ENCODE results near the gene BMP8B. TPM values are rescaled to one million over a fixed set of nuclear protein-coding genes. Genes with fewer than 3 reads are reported as not detected.
"Not testable (repeated sequence)": the region's sequence is repeated elsewhere in the genome, so short reads cannot be mapped to it uniquely, and the experiment has no call there.

Gene BMP8B
- total RNA-seq, 1 donor from 2014 or later = 1.0 TPM

DNA sequence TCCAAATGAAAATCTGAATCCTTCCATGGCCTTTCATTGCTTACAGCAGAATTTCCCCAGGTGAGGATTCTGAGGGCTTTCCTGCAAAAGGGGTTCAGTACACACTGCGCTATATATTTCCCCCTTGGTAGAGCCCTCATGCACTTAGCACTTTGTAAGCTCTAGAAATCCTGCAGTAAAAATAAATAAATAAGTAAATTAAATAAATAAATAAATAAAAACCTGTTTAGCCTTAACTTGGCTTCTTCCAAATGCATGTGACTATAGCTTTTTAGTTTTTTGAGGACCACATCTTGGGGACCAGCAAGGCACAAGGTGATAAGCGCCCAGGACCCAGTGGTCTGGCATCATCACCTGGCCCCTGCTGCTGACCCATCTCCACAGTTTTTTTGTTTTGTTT, 3.2 kb upstream of the BMP8B start:
- Histone ChIP-seq H3K9me3 (ENCODE audit: control insufficient read depth in 3 of 3, low read length in 3 of 3) (no peaks in the 10 kb centered on the region), H3K4me3 (ENCODE audit: low read length in 3 of 3) (no peak overlapping the region), H3K27me3 (ENCODE audit: control insufficient read depth in 3 of 3, insufficient read depth in 3 of 3, low read length in 3 of 3) (peaks cover 15 to 29% (median 17%) of the 10 kb centered on the region in 3 donors), H3K4me1 (ENCODE audit: control insufficient read depth in 3 of 3, insufficient read depth in 3 of 3, low read length in 3 of 3) (peaks cover 0 to 4% (median 0%) of the 10 kb centered on the region in 3 donors), H3K9ac (ENCODE audit: low read depth in 1 of 3, low read length in 3 of 3) (no peak overlapping the region), H3K36me3 (ENCODE audit: control insufficient read depth in 3 of 3, insufficient read depth in 3 of 3, low read length in 3 of 3) (no peaks in the 10 kb centered on the region), H3K27ac (ENCODE audit: low read depth, low read length) (no peak overlapping the region)

DNA sequence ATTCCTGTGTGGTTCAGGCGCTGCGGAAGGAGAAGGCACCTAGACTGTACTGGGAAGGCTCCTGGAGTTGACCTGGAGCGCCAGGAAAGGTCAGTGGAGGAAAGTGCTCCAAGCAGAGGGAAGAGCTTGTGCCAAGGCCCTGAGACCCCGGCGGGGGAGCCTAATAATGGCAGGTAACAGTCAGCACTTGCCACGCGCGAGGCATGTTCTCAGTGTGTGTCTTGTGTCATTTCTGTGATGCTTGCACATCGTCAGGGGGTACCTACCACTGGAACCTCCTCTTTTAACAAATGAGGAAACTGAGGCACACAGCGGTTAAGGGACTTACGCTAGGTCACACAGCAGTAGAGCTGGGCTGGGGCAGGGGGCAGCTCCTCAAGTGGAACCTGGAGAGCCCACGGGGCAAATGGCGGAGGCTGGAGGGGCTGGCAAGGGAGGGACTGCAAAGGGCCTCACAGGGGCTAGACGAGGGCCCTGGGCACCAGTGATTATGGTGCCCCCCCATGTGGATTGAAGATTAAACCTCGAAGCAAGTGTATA, 976 bp upstream of the BMP8B start:
- peaks cover 0 to 4% (median 0%) of the 10 kb centered on the region in 3 donors for H3K4me1 ChIP-seq (ENCODE audit: control insufficient read depth in 3 of 3, insufficient read depth in 3 of 3, low read length in 3 of 3)
- H3K9me3 ChIP-seq (ENCODE audit: control insufficient read depth in 3 of 3, low read length in 3 of 3) = no peaks in the 10 kb centered on the region
- no peak overlapping the region for H3K27ac ChIP-seq (ENCODE audit: low read depth, low read length)
- H3K4me3 ChIP-seq (ENCODE audit: low read length in 3 of 3) = peak overlapping the region in 1 of 3 donors; percentile 49
- H3K36me3 ChIP-seq (ENCODE audit: control insufficient read depth in 3 of 3, insufficient read depth in 3 of 3, low read length in 3 of 3) = no peaks in the 10 kb centered on the region
- H3K9ac ChIP-seq (ENCODE audit: low read depth in 1 of 3, low read length in 3 of 3) = no peak overlapping the region
- H3K27me3 ChIP-seq (ENCODE audit: control insufficient read depth in 3 of 3, insufficient read depth in 3 of 3, low read length in 3 of 3) = peaks cover 17 to 29% (median 19%) of the 10 kb centered on the region in 3 donors

DNA sequence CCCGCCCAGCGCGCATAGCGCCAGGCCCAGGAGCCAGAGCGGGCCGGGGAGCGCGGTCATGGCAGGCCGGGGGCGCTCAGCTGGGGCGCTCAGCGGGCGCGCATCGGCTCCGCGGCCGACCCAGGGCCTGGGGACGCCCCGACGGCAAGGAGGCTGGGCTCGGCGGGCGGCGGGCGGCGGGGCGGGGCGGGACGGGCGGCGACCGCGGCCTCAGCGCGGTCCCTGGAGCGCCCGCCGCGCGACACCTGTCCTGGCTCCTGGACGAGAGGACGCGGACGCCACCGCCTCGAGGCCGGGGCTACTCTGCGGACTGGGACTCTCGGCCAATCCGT, 273 bp downstream of the BMP8B start:
- Histone ChIP-seq H3K36me3 (ENCODE audit: control insufficient read depth in 3 of 3, insufficient read depth in 3 of 3, low read length in 3 of 3) (no peaks in the 10 kb centered on the region), H3K4me3 (ENCODE audit: low read length in 3 of 3) (peak overlapping the region in 1 of 3 donors; percentile 46), H3K4me1 (ENCODE audit: control insufficient read depth in 3 of 3, insufficient read depth in 3 of 3, low read length in 3 of 3) (peaks cover 0 to 4% (median 0%) of the 10 kb centered on the region in 3 donors), H3K27ac (ENCODE audit: low read depth, low read length) (no peak overlapping the region), H3K9ac (ENCODE audit: low read depth in 1 of 3, low read length in 3 of 3) (no peak overlapping the region), H3K27me3 (ENCODE audit: control insufficient read depth in 3 of 3, insufficient read depth in 3 of 3, low read length in 3 of 3) (peaks cover 17 to 27% (median 19%) of the 10 kb centered on the region in 3 donors), H3K9me3 (ENCODE audit: control insufficient read depth in 3 of 3, low read length in 3 of 3) (no peaks in the 10 kb centered on the region)

GRCh38 chr1:39787964-39788363, 701 bp downstream of the BMP8B start:
- not testable (repeated sequence) for H3K4me3 ChIP-seq (ENCODE audit: low read length in 3 of 3); H3K9ac ChIP-seq (ENCODE audit: low read depth in 1 of 3, low read length in 3 of 3); H3K9me3 ChIP-seq (ENCODE audit: control insufficient read depth in 3 of 3, low read length in 3 of 3); H3K36me3 ChIP-seq (ENCODE audit: control insufficient read depth in 3 of 3, insufficient read depth in 3 of 3, low read length in 3 of 3); H3K27ac ChIP-seq (ENCODE audit: low read depth, low read length); H3K4me1 ChIP-seq (ENCODE audit: control insufficient read depth in 3 of 3, insufficient read depth in 3 of 3, low read length in 3 of 3)
- peaks cover 17 to 27% (median 19%) of the 10 kb centered on the region in 3 donors for H3K27me3 ChIP-seq (ENCODE audit: control insufficient read depth in 3 of 3, insufficient read depth in 3 of 3, low read length in 3 of 3)

- H3K27ac ChIP-seq (ENCODE audit: low read depth, low read length) = no peak overlapping the region
- no peak overlapping the region for H3K9ac ChIP-seq (ENCODE audit: low read depth in 1 of 3, low read length in 3 of 3)
- peaks cover 0 to 4% (median 0%) of the 10 kb centered on the region in 3 donors for H3K4me1 ChIP-seq (ENCODE audit: control insufficient read depth in 3 of 3, insufficient read depth in 3 of 3, low read length in 3 of 3)
- no peaks in the 10 kb centered on the region for H3K36me3 ChIP-seq (ENCODE audit: control insufficient read depth in 3 of 3, insufficient read depth in 3 of 3, low read length in 3 of 3)
- H3K9me3 ChIP-seq (ENCODE audit: control insufficient read depth in 3 of 3, low read length in 3 of 3) = no peaks in the 10 kb centered on the region
- no peak overlapping the region for H3K4me3 ChIP-seq (ENCODE audit: low read length in 3 of 3)
- H3K27me3 ChIP-seq (ENCODE audit: control insufficient read depth in 3 of 3, insufficient read depth in 3 of 3, low read length in 3 of 3) = peaks cover 17 to 25% (median 19%) of the 10 kb centered on the region in 3 donors
Observed at GRCh38 chr1:39787468-39787867, 1.2 kb downstream of the BMP8B start.

- not testable (repeated sequence) for H3K36me3 ChIP-seq (ENCODE audit: control insufficient read depth in 3 of 3, insufficient read depth in 3 of 3, low read length in 3 of 3); H3K27ac ChIP-seq (ENCODE audit: low read depth, low read length); H3K4me3 ChIP-seq (ENCODE audit: low read length in 3 of 3); H3K9me3 ChIP-seq (ENCODE audit: control insufficient read depth in 3 of 3, low read length in 3 of 3); H3K9ac ChIP-seq (ENCODE audit: low read depth in 1 of 3, low read length in 3 of 3); H3K4me1 ChIP-seq (ENCODE audit: control insufficient read depth in 3 of 3, insufficient read depth in 3 of 3, low read length in 3 of 3)
- H3K27me3 ChIP-seq (ENCODE audit: control insufficient read depth in 3 of 3, insufficient read depth in 3 of 3, low read length in 3 of 3) = peaks cover 17 to 25% (median 19%) of the 10 kb centered on the region in 3 donors
Observed at GRCh38 chr1:39787108-39787375, 1.6 kb downstream of the BMP8B start.

- not testable (repeated sequence) for H3K4me1 ChIP-seq (ENCODE audit: control insufficient read depth in 3 of 3, insufficient read depth in 3 of 3, low read length in 3 of 3); H3K4me3 ChIP-seq (ENCODE audit: low read length in 3 of 3); H3K27ac ChIP-seq (ENCODE audit: low read depth, low read length); H3K9me3 ChIP-seq (ENCODE audit: control insufficient read depth in 3 of 3, low read length in 3 of 3); H3K9ac ChIP-seq (ENCODE audit: low read depth in 1 of 3, low read length in 3 of 3); H3K36me3 ChIP-seq (ENCODE audit: control insufficient read depth in 3 of 3, insufficient read depth in 3 of 3, low read length in 3 of 3)
- H3K27me3 ChIP-seq (ENCODE audit: control insufficient read depth in 3 of 3, insufficient read depth in 3 of 3, low read length in 3 of 3) = peaks cover 17 to 25% (median 19%) of the 10 kb centered on the region in 3 donors
Observed at GRCh38 chr1:39786303-39787107, 2.2 kb downstream of the BMP8B start.

- not testable (repeated sequence) for H3K4me1 ChIP-seq (ENCODE audit: control insufficient read depth in 3 of 3, insufficient read depth in 3 of 3, low read length in 3 of 3); H3K4me3 ChIP-seq (ENCODE audit: low read length in 3 of 3); H3K36me3 ChIP-seq (ENCODE audit: control insufficient read depth in 3 of 3, insufficient read depth in 3 of 3, low read length in 3 of 3); H3K9ac ChIP-seq (ENCODE audit: low read depth in 1 of 3, low read length in 3 of 3); H3K27ac ChIP-seq (ENCODE audit: low read depth, low read length); H3K9me3 ChIP-seq (ENCODE audit: control insufficient read depth in 3 of 3, low read length in 3 of 3)
- H3K27me3 ChIP-seq (ENCODE audit: control insufficient read depth in 3 of 3, insufficient read depth in 3 of 3, low read length in 3 of 3) = peaks cover 8 to 10% (median 10%) of the 10 kb centered on the region in 3 donors
Observed at GRCh38 chr1:39782685-39783084, 6.0 kb downstream of the BMP8B start.

DNA sequence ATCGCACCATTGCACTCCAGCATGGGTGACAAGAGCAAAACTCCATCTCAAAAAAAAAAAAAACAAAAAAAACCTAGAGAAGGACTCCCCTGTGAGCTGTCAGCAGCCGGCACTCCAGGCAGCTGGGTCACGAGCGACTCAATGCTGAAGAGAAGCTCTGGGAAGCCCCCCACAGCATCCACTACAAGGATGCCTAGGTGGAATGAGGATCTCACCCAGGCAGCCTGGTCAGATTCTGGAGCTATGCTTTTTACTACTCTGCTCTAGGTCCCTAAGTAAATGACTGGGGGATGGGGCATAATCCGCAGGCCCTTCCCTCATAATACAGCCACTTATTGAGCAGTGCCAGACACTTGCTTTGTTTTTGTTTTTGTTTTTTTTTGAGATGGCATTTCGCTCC, 6.6 kb downstream of the BMP8B start:
- H3K36me3 ChIP-seq (ENCODE audit: control insufficient read depth in 3 of 3, insufficient read depth in 3 of 3, low read length in 3 of 3) = no peaks in the 10 kb centered on the region
- H3K4me3 ChIP-seq (ENCODE audit: low read length in 3 of 3) = no peak overlapping the region
- peaks cover 2 to 5% (median 4%) of the 10 kb centered on the region in 3 donors for H3K27me3 ChIP-seq (ENCODE audit: control insufficient read depth in 3 of 3, insufficient read depth in 3 of 3, low read length in 3 of 3)
- no peaks in the 10 kb centered on the region for H3K4me1 ChIP-seq (ENCODE audit: control insufficient read depth in 3 of 3, insufficient read depth in 3 of 3, low read length in 3 of 3)
- H3K9me3 ChIP-seq (ENCODE audit: control insufficient read depth in 3 of 3, low read length in 3 of 3) = no peaks in the 10 kb centered on the region
- no peak overlapping the region for H3K27ac ChIP-seq (ENCODE audit: low read depth, low read length)
- H3K9ac ChIP-seq (ENCODE audit: low read depth in 1 of 3, low read length in 3 of 3) = no peak overlapping the region

DNA sequence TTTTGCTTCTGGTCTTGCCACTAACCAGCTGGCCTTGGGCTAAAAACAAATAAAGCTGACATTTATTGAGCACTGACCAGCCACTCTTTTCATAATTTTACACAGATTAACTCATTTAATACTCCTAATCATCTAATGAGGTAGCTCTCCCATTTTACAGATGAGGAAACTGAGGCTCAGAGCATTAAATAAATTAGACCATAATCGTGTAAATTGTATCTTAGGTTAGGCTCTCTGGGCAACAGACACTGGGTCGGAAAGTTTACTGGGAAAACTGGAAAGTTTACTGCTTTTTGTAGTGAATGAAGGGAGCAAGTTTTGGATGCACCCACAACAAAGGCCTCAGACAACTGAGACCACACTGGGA, 7.3 kb downstream of the BMP8B start:
- no peak overlapping the region for H3K9ac ChIP-seq (ENCODE audit: low read depth in 1 of 3, low read length in 3 of 3)
- H3K27me3 ChIP-seq (ENCODE audit: control insufficient read depth in 3 of 3, insufficient read depth in 3 of 3, low read length in 3 of 3) = no peaks in the 10 kb centered on the region
- no peak overlapping the region for H3K27ac ChIP-seq (ENCODE audit: low read depth, low read length)
- no peaks in the 10 kb centered on the region for H3K4me1 ChIP-seq (ENCODE audit: control insufficient read depth in 3 of 3, insufficient read depth in 3 of 3, low read length in 3 of 3)
- H3K9me3 ChIP-seq (ENCODE audit: control insufficient read depth in 3 of 3, low read length in 3 of 3) = no peaks in the 10 kb centered on the region
- no peaks in the 10 kb centered on the region for H3K36me3 ChIP-seq (ENCODE audit: control insufficient read depth in 3 of 3, insufficient read depth in 3 of 3, low read length in 3 of 3)
- no peak overlapping the region for H3K4me3 ChIP-seq (ENCODE audit: low read length in 3 of 3)

All from skeletal muscle tissue (tissue), 4 donors.